IPS-18a (cell line): ENCODE results near the gene MYO7B.
"Not testable (repeated sequence)": the region's sequence is repeated elsewhere in the genome, so short reads cannot be mapped to it uniquely, and the experiment has no call there.

Experiments used
- H3K27ac ChIP-seq: one replicate; pipeline ENCODE4 v1.5.1; 2013; ENCODE audit warnings: low read length
- H3K27me3 ChIP-seq: one replicate; pipeline ENCODE4 v1.6.1; 2013; ENCODE audit warnings: mild to moderate bottlenecking, low read length; ENCODE audit not compliant: control insufficient read depth, insufficient read depth
- H3K36me3 ChIP-seq: one replicate; pipeline ENCODE4 v1.6.1; 2013; ENCODE audit warnings: low read depth, low read length; ENCODE audit not compliant: control insufficient read depth
- H3K4me1 ChIP-seq: one replicate; pipeline ENCODE4 v1.6.1; 2013; ENCODE audit warnings: low read depth, low read length; ENCODE audit not compliant: control insufficient read depth
- H3K4me3 ChIP-seq: one replicate; pipeline ENCODE4 v1.5.1; 2013; ENCODE audit warnings: low read length
- H3K9ac ChIP-seq: one replicate; pipeline ENCODE4 v1.6.1; 2013; ENCODE audit warnings: mild to moderate bottlenecking, low read length, moderate library complexity
- H3K9me3 ChIP-seq: one replicate; pipeline ENCODE4 v1.6.1; 2013; ENCODE audit warnings: low read depth, low read length; ENCODE audit not compliant: control insufficient read depth

MYO7B gene

GRCh38 chr2:127511090-127511695 lies 24.3 kb upstream of the MYO7B start:
- Histone ChIP-seq H3K9ac (no peak overlapping the region), H3K9me3 (no peaks in the 10 kb centered on the region), H3K4me3 (no peak overlapping the region), H3K4me1 (peaks cover 3% of the 10 kb centered on the region), H3K36me3 (peaks cover 7% of the 10 kb centered on the region), H3K27me3 (no peaks in the 10 kb centered on the region), H3K27ac (no peak overlapping the region)

GRCh38 chr2:127511917-127512316 lies 23.6 kb upstream of the MYO7B start:
- Histone ChIP-seq H3K4me1 (peaks cover 3% of the 10 kb centered on the region), H3K27me3 (no peaks in the 10 kb centered on the region), H3K9me3 (no peaks in the 10 kb centered on the region), H3K9ac (no peak overlapping the region), H3K27ac (no peak overlapping the region), H3K4me3 (no peak overlapping the region), H3K36me3 (peaks cover 13% of the 10 kb centered on the region)

GRCh38 chr2:127512362-127512761 lies 23.1 kb upstream of the MYO7B start:
- no peak overlapping the region for H3K4me3 ChIP-seq
- H3K9ac ChIP-seq, result no peak overlapping the region
- peaks cover 14% of the 10 kb centered on the region for H3K36me3 ChIP-seq
- peaks cover 3% of the 10 kb centered on the region for H3K4me1 ChIP-seq
- H3K27me3 ChIP-seq, result no peaks in the 10 kb centered on the region
- no peak overlapping the region for H3K27ac ChIP-seq
- no peaks in the 10 kb centered on the region for H3K9me3 ChIP-seq

- H3K36me3 ChIP-seq, result peaks cover 24% of the 10 kb centered on the region
These were observed 21.4 kb upstream of the MYO7B start for GRCh38 chr2:127514076-127514475.

GRCh38 chr2:127514485-127514884 lies 21.0 kb upstream of the MYO7B start:
- peaks cover 3% of the 10 kb centered on the region for H3K4me1 ChIP-seq
- no peak overlapping the region for H3K27ac ChIP-seq
- no peak overlapping the region for H3K9ac ChIP-seq
- no peaks in the 10 kb centered on the region for H3K27me3 ChIP-seq
- H3K4me3 ChIP-seq, result no peak overlapping the region
- peaks cover 27% of the 10 kb centered on the region for H3K36me3 ChIP-seq
- H3K9me3 ChIP-seq, result no peaks in the 10 kb centered on the region

More at GRCh38 chr2:127514076-127514475, 21.4 kb upstream of the MYO7B start:
- peaks cover 3% of the 10 kb centered on the region for H3K4me1 ChIP-seq
- H3K27ac ChIP-seq, result no peak overlapping the region
- no peaks in the 10 kb centered on the region for H3K9me3 ChIP-seq
- no peaks in the 10 kb centered on the region for H3K27me3 ChIP-seq
- H3K4me3 ChIP-seq, result no peak overlapping the region
- no peak overlapping the region for H3K9ac ChIP-seq

- Histone ChIP-seq H3K4me1 (peaks cover 3% of the 10 kb centered on the region), H3K36me3 (peaks cover 33% of the 10 kb centered on the region), H3K9ac (no peak overlapping the region), H3K4me3 (no peak overlapping the region), H3K27me3 (no peaks in the 10 kb centered on the region), H3K9me3 (no peaks in the 10 kb centered on the region), H3K27ac (no peak overlapping the region)
These were observed 20.0 kb upstream of the MYO7B start for GRCh38 chr2:127515383-127515915.

- H3K27ac ChIP-seq, result no peak overlapping the region
- H3K4me3 ChIP-seq, result no peak overlapping the region
- H3K27me3 ChIP-seq, result no peaks in the 10 kb centered on the region
- no peaks in the 10 kb centered on the region for H3K9me3 ChIP-seq
- H3K9ac ChIP-seq, result no peak overlapping the region
- peaks cover 3% of the 10 kb centered on the region for H3K4me1 ChIP-seq
- H3K36me3 ChIP-seq, result peaks cover 37% of the 10 kb centered on the region
These were observed 19.3 kb upstream of the MYO7B start for GRCh38 chr2:127516041-127516762.

GRCh38 chr2:127517465-127517864 lies 18.0 kb upstream of the MYO7B start:
- H3K27ac ChIP-seq, result no peak overlapping the region
- H3K9ac ChIP-seq, result no peak overlapping the region
- peaks cover 49% of the 10 kb centered on the region for H3K36me3 ChIP-seq
- no peaks in the 10 kb centered on the region for H3K27me3 ChIP-seq
- H3K9me3 ChIP-seq, result no peaks in the 10 kb centered on the region
- no peak overlapping the region for H3K4me3 ChIP-seq
- peaks cover 3% of the 10 kb centered on the region for H3K4me1 ChIP-seq

GRCh38 chr2:127520424-127520823 lies 15.1 kb upstream of the MYO7B start:
- no peak overlapping the region for H3K9ac ChIP-seq
- no peak overlapping the region for H3K27ac ChIP-seq
- peaks cover 55% of the 10 kb centered on the region for H3K36me3 ChIP-seq

GRCh38 chr2:127523269-127523939 lies 12.1 kb upstream of the MYO7B start:
- Histone ChIP-seq H3K9me3 (no peaks in the 10 kb centered on the region), H3K36me3 (peaks cover 37% of the 10 kb centered on the region), H3K27ac (no peak overlapping the region), H3K9ac (no peak overlapping the region), H3K4me3 (no peak overlapping the region), H3K4me1 (peaks cover 14% of the 10 kb centered on the region), H3K27me3 (no peaks in the 10 kb centered on the region)

More at GRCh38 chr2:127520424-127520823, 15.1 kb upstream of the MYO7B start:
- Histone ChIP-seq H3K4me1 (peaks cover 3% of the 10 kb centered on the region), H3K27me3 (no peaks in the 10 kb centered on the region), H3K4me3 (no peak overlapping the region), H3K9me3 (no peaks in the 10 kb centered on the region)

- not testable (repeated sequence) for H3K4me3 ChIP-seq, H3K9me3 ChIP-seq
- peaks cover 14% of the 10 kb centered on the region for H3K4me1 ChIP-seq
These were observed 11.2 kb upstream of the MYO7B start for GRCh38 chr2:127524198-127524834.

More at GRCh38 chr2:127524198-127524834, 11.2 kb upstream of the MYO7B start:
- not testable (repeated sequence) for H3K9ac ChIP-seq, H3K27me3 ChIP-seq, H3K27ac ChIP-seq
- peaks cover 32% of the 10 kb centered on the region for H3K36me3 ChIP-seq
